Small intestine (tissue), 7 donors: ENCODE measurements around the gene TTLL3. TPM values are rescaled to one million over a fixed set of nuclear protein-coding genes. Genes with fewer than 3 reads are reported as not detected.

Source experiments
- DNase-seq, 2 donors: peaks; one replicate each; pipeline versions ENCODE4 v3.0.0 to v3.0.0-alpha.2; 2013
- FAIRE-seq: peaks from 2 replicates; lab custom pipeline; 2012; peaks lifted over from hg19 to GRCh38; lab: Jason Lieb, UNC
- H3K27ac ChIP-seq, 3 donors: one replicate each; pipeline ENCODE4 v1.5.1; 2013; ENCODE audit warnings: low read length in 2 of 3, mild to moderate bottlenecking in 2 of 3, control low read depth in 1 of 3, inconsistent platforms in 1 of 3, low read depth in 1 of 3, moderate library complexity in 1 of 3
- H3K27me3 ChIP-seq, 3 donors: one replicate each; pipeline ENCODE4 v1.6.1; 2013; ENCODE audit warnings: low read length in 3 of 3, inconsistent platforms in 1 of 3; ENCODE audit not compliant: control insufficient read depth in 3 of 3, insufficient read depth in 3 of 3
- H3K36me3 ChIP-seq, 3 donors: one replicate each; pipeline ENCODE4 v1.6.1; 2013; ENCODE audit warnings: low read length in 3 of 3, inconsistent platforms in 1 of 3, low read depth in 1 of 3, mild to moderate bottlenecking in 1 of 3, moderate library complexity in 1 of 3; ENCODE audit not compliant: control insufficient read depth in 3 of 3, insufficient read depth in 2 of 3
- H3K4me1 ChIP-seq, 3 donors: one replicate each; pipeline ENCODE4 v1.6.1; 2013; ENCODE audit warnings: low read length in 2 of 3, inconsistent platforms in 1 of 3, low read depth in 1 of 3, mild to moderate bottlenecking in 1 of 3, moderate library complexity in 1 of 3; ENCODE audit not compliant: control insufficient read depth in 3 of 3, insufficient read depth in 2 of 3
- H3K4me3 ChIP-seq, 3 donors: one replicate each; pipeline ENCODE4 v1.5.1; 2013; ENCODE audit warnings: low read length in 3 of 3, control low read depth in 1 of 3, inconsistent platforms in 1 of 3, low read depth in 1 of 3, mild to moderate bottlenecking in 1 of 3, moderate library complexity in 1 of 3
- H3K9me3 ChIP-seq, 2 donors: one replicate each; pipeline ENCODE4 v1.6.1; 2013; ENCODE audit warnings: low read depth in 1 of 2, low read length in 1 of 2; ENCODE audit not compliant: control insufficient read depth in 2 of 2, insufficient read depth in 1 of 2
- WGBS, 3 donors: extraction: QIAGEN DNeasy Blood & Tissue Kit; methylation state at CpG; one replicate each; pipeline ENCODE4 v1.1.7; 2013; 5-methylcytosine and 5-hydroxymethylcytosine counted together
- polyA plus RNA-seq, 4 donors: library from polyadenylated mRNA; stranded (reverse) in 3 of 4; unstranded in 1 of 4; fragments of 200-250 nt in 3 of 4; fragments of 120-200 nt in 1 of 4; gene quantifications; one replicate each; pipeline versions ENCODE4 v1.2.1 to v1.2.3, GENCODE V29; 2013
- donor health status: healthy with polysubstance abuse.
- donor health status: control.
- donor health status: control.
- donor health status: Bipolar disorder and iron deficiency.
- donor health status: healthy.

TTLL3 gene
- polyA plus RNA-seq, 4 donors, result 20.8 to 51.9 (median 22.6) TPM

- 39 to 62% (median 57%) methylated on average over 10 of the region's 10 CpGs for WGBS, 3 donors
- Histone ChIP-seq H3K4me1 (peaks cover 0 to 19% (median 2%) of the 10 kb centered on the region in 3 donors), H3K27ac (peak overlapping the region in 2 of 3 donors; percentile 32 to 86), H3K27me3 (no peaks in the 10 kb centered on the region), H3K9me3 (no peaks in the 10 kb centered on the region), H3K4me3 (peak overlapping the region in 2 of 3 donors; percentile 48 to 63), H3K36me3 (peaks cover 8 to 54% (median 16%) of the 10 kb centered on the region in 3 donors)
- FAIRE-seq, result no peak
- DNase-seq, result no peak
These were observed 784 bp downstream of the TTLL3 start for GRCh38 chr3:9810846-9811245.

DNA sequence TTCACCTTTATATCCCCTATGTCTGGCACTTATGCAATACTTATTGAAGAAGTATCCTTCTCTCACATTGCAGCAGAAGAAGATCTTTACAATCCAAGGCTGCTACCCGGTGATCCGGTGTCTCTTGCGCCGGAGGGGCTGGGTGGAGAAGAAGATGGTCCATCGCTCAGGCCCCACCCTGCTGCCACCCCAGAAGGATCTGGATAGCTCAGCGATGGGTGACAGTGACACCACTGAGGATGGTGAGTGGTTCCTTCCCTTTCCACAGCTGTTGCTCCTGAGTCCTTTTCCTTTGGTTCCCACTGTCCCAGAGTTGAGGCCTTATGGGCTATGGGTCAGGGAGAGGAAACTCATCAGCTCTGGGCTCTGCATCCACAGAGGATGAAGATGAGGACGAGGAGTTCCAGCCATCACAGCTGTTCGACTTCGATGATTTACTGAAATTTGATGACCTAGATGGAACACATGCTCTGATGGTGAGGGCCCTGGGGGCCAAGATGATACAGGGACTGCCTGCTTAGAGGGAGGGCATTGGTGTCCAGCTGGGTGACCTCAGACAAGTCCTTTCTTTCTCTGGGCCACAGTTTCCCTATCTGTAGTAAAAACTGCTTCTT, 2.9 kb downstream of the TTLL3 start:
- Histone ChIP-seq H3K4me1 (peaks cover 0 to 18% (median 2%) of the 10 kb centered on the region in 3 donors), H3K27me3 (no peaks in the 10 kb centered on the region), H3K9me3 (no peaks in the 10 kb centered on the region), H3K4me3 (no peak overlapping the region), H3K36me3 (peaks cover 0 to 49% (median 0%) of the 10 kb centered on the region in 3 donors), H3K27ac (no peak overlapping the region)
- DNase-seq, result no peak
- no peak for FAIRE-seq
- 93 to 97% (median 94%) methylated on average over 9 of the region's 9 CpGs for WGBS, 3 donors

GRCh38 chr3:9815986-9816385, 5.9 kb downstream of the TTLL3 start:
- peaks cover 0 to 50% (median 0%) of the 10 kb centered on the region in 3 donors for H3K36me3 ChIP-seq

DNA sequence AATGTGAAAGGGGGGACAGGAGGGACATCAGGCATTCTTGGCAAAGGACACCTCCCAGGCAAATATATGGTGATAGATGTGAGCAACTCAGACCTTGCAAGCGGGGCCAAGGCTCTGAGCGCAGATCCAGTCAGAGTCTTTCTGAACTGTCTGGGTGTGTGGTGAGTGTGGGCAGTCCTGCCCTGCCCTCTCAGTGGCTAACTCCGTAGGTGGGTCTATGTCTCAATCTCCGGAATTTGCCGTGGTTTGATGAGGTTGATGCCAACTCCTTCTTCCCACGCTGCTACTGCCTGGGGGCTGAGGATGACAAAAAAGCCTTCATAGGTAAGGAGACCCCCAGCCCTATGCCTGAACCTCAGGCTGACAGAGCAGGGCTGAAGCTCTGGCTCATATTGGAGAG, 7.4 kb downstream of the TTLL3 start:
- Histone ChIP-seq H3K27ac (no peak overlapping the region), H3K9me3 (no peaks in the 10 kb centered on the region), H3K27me3 (no peaks in the 10 kb centered on the region), H3K4me1 (no peaks in the 10 kb centered on the region), H3K36me3 (peaks cover 0 to 49% (median 0%) of the 10 kb centered on the region in 3 donors), H3K4me3 (no peak overlapping the region)
- no peak for FAIRE-seq
- WGBS, 3 donors, result 92 to 94% (median 93%) methylated on average over 6 of the region's 6 CpGs
- DNase-seq, result no peak

More at GRCh38 chr3:9815986-9816385, 5.9 kb downstream of the TTLL3 start:
- H3K4me1 ChIP-seq, result peaks cover 0 to under 1% (median 0%) of the 10 kb centered on the region in 3 donors
- H3K27ac ChIP-seq, result no peak overlapping the region
- H3K27me3 ChIP-seq, result no peaks in the 10 kb centered on the region
- no peak overlapping the region for H3K4me3 ChIP-seq
- 93 to 97% (median 94%) methylated on average over 9 of the region's 9 CpGs for WGBS, 3 donors
- no peak for DNase-seq
- no peaks in the 10 kb centered on the region for H3K9me3 ChIP-seq
- no peak for FAIRE-seq

DNA sequence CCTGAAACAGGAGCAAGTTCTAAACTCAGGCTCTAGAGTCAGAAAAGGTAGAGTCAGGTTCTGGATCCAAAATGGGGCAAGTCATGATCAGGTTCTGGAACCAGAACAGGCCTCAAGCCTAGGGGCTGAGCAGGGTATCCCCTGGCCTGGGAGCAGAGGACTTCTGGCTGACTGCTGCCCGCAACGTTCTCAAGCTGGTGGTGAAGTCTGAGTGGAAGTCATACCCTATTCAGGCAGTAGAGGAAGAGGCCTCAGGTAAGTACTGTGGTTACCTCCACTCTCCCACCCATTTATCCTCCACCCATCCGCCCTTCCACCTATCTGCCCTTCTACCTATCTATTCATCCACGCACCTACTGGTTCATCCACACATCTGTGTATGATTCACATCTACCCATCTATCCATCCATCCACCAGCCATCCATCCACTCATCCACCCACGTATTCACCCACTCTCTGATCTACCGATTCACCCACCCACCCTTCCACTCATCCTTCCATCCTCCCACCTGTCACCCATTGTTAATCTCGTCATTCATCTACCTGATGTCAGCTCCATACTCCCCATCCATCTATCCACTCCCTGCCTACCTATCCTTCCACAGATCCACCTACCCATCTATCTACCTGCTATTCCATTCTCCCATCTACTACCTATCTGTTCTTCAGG, 8.7 kb downstream of the TTLL3 start:
- no peak for FAIRE-seq

DNA sequence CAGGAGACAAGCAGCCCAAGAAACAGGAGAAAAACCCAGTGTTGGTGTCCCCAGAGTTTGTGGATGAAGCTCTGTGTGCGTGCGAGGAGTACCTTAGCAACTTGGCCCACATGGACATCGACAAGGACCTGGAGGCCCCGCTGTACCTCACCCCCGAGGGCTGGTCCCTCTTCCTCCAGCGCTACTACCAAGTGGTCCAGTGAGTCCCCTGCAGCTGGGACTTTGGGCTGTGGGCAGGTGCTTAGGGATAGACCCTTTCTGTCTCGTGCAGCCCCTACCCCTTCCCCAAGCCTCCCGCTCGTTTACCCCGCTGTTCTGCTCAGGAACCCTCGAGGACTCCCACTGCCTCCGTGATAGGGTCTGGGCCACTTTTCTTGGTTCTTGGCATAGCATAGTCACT, 10.5 kb downstream of the TTLL3 start:
- FAIRE-seq (no peak), DNase-seq (no peak)
- Histone ChIP-seq H3K27me3 (no peaks in the 10 kb centered on the region), H3K36me3 (peaks cover 0 to 30% (median 0%) of the 10 kb centered on the region in 3 donors), H3K4me1 (no peaks in the 10 kb centered on the region), H3K4me3 (no peak overlapping the region), H3K9me3 (no peaks in the 10 kb centered on the region), H3K27ac (no peak overlapping the region)
- WGBS, 3 donors, result 90 to 95% (median 92%) methylated on average over 12 of the region's 12 CpGs

More for the DNA sequence above, 8.7 kb downstream of the TTLL3 start:
- Histone ChIP-seq H3K27ac (no peak overlapping the region), H3K27me3 (no peaks in the 10 kb centered on the region), H3K4me1 (no peaks in the 10 kb centered on the region), H3K4me3 (no peak overlapping the region), H3K36me3 (peaks cover 0 to 40% (median 0%) of the 10 kb centered on the region in 3 donors), H3K9me3 (no peaks in the 10 kb centered on the region)
- WGBS, 3 donors, result 92 to 96% (median 94%) methylated on average over 6 of the region's 7 CpGs
- no peak for DNase-seq

- Histone ChIP-seq H3K27ac (no peak overlapping the region), H3K9me3 (no peaks in the 10 kb centered on the region), H3K4me3 (no peak overlapping the region), H3K36me3 (peaks cover 0 to 26% (median 0%) of the 10 kb centered on the region in 3 donors), H3K4me1 (no peaks in the 10 kb centered on the region), H3K27me3 (no peaks in the 10 kb centered on the region)
- no peak for FAIRE-seq
- no peak for DNase-seq
- 74 to 94% (median 91%) methylated on average over 2 of the region's 2 CpGs for WGBS, 3 donors
These were observed 10.9 kb downstream of the TTLL3 start for GRCh38 chr3:9820946-9821345.

DNA sequence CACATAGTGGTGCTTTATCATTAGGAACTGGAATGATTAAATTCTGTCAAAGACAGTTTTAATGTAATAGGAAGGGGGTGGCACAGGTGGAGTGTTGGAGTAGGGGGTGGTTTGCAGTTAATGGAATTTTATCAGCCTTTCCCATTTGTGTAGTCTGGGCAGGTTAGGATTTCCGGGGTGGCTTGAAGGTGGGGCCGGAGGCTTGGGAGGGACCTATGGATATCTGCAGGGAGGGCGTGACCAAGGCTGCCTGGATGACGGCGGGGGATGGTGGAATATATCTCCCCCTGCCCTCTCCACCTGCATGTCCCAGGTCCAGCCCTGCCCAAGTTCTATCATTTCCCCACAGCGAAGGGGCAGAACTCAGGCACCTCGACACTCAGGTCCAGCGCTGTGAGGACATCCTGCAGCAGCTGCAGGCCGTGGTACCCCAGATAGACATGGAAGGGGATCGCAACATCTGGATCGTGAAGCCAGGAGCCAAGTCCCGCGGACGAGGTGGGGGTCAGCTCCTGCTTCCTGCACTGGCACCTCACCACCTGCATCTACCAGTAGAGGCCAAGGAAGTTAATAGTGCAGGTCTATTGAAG, 15.5 kb downstream of the TTLL3 start:
- no peak overlapping the region for H3K4me3 ChIP-seq
- H3K36me3 ChIP-seq, result peaks cover 0 to 32% (median 0%) of the 10 kb centered on the region in 3 donors
- no peaks in the 10 kb centered on the region for H3K27me3 ChIP-seq
- H3K4me1 ChIP-seq, result no peaks in the 10 kb centered on the region
- peak in 1 of 2 donors; percentile 35 for DNase-seq
- 35 to 66% (median 59%) methylated on average over 14 of the region's 14 CpGs for WGBS, 3 donors
- H3K9me3 ChIP-seq, result no peaks in the 10 kb centered on the region
- H3K27ac ChIP-seq, result no peak overlapping the region
- no peak for FAIRE-seq
